NCI-H2196 treated with DMSO at 0.1 percent for 48 hours (cell line): ENCODE measurements around the gene GGTLC2.
"Not testable (repeated sequence)": the region's sequence is repeated elsewhere in the genome, so short reads cannot be mapped to it uniquely, and the experiment has no call there.

ENCODE experiments used
- DNase-seq: peaks from one replicate; lab custom pipeline; 2025; ENCODE audit not compliant: unreplicated experiment; lab: John Stamatoyannopoulos, UW

The GGTLC2 gene

DNA sequence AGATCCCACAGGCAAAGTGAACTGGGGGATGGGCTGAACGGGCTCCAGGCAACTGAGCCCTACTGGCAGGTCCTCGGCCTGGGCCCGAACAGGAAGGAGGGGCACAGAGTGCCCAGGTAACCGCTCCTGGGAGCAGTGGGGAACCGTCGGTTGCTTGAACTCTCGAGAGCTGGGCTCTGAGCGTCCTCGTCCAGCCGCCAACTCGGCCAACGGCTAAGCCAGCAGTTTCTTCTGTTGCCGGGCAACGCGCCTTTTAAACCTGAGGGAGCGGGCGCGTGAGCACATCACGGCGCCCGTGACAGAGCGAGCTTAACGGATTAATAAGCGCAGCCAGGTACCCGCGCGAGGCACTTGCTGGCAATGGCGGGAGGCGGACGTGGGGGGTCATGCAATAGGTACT is at the start of gene GGTLC2:
Gene GGTLC2 (plus strand): TSS at position 301 of the 400 bp plus-strand sequence. CDS start 1,732 bp downstream, outside the sequence.
- DNase-seq = not testable (repeated sequence)

DNA sequence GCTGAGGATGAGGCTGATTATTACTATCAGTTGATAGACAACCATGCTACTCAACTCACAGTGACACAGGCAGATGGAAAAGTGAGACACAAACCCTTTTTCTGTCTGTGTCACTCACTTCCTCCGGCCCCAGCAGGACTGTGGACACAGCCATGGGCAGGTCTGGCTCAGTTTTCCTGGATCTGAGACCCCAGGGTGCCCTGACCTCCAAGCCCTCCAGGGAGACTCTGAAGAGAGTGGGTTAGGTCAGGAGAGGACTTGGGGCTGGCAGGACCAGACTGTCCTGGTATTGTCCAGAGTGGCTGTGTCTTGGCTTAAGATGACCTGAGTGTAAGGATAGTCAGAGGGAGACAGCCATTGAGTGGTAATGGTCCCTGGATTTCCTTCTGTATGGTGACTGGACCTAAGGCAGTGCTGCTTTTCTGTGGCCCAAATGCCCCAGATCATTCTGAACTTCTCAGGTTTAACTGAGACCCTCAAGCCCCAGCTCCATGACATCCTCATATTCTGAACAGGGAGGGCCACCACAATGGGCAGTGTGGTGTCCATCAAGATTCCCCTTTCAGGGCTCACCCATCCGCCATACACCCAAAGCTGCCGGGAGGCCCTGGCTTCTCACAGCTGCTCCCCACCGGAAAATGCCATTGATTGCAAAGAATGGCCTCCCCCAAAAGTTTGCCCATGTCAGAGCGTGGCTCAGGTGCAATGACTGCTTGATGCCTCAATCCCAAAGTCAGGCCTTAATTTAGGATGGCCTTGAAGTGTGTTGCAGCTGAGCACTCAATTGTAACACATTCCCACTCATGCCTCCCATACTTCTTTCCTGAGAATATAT is 49.2 kb upstream of the GGTLC2 start:
- no peak for DNase-seq

- no peak for DNase-seq
These were observed 46.3 kb upstream of the GGTLC2 start for GRCh38 chr22:22598144-22598543.

GRCh38 chr22:22599248-22599647 is 45.2 kb upstream of the GGTLC2 start:
- DNase-seq = no peak

DNA sequence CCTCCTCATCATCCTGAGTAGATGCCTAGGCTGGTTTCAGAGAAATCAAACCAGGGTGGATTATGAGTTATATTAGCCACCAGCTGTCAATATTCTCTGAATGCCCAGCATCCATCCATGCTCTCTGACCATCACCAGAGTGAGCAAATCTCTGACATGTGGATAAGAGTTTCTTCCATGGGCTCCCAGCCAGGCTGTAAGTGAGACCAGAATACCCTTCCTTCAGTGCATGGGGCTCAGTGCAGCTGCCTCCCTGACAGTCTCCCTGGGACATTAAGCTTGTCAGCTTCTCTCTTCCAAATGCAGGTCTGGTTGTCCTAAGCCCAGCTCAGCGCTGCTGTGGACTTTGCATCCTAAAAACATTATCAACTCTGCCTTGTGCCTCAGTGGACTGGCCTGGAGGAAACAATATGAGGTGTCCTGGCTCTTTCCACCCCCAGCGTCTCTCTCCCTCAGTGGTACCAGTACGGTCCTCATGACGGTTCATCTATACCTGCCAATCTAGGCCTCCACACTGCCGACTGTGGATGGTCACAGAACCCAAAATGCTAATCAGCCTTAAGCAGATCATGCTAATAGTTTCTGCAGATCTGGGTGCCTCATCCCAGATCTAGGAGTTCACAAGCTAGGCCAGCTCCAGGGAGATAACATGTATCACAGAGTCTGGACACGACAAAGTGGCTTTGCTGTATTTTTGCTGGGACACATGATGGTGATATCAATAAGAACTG is 43.7 kb upstream of the GGTLC2 start:
- no peak for DNase-seq

DNA sequence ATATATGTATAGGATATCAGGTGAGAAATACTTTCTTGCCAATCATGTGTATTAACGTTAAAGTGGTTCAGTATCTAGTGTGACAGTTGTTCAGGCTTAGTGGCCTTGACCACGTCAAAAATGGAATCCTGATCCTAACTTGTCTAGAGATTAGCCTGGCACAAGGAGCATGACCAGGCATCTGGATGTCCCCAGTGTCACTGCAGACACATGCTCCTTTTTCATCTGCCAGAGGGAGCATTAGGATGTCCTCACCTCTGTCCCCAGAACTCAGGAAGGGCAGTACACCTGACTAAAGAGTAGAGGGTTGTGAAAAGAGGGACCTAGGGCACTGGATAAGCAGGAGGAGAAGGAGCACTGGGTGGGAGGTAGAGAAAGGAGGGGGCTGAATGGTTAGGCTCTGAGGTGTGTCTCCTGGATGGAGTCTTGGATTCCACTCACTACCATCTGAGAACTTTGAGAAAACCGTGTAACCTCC is 40.9 kb upstream of the GGTLC2 start:
- no peak for DNase-seq

DNA sequence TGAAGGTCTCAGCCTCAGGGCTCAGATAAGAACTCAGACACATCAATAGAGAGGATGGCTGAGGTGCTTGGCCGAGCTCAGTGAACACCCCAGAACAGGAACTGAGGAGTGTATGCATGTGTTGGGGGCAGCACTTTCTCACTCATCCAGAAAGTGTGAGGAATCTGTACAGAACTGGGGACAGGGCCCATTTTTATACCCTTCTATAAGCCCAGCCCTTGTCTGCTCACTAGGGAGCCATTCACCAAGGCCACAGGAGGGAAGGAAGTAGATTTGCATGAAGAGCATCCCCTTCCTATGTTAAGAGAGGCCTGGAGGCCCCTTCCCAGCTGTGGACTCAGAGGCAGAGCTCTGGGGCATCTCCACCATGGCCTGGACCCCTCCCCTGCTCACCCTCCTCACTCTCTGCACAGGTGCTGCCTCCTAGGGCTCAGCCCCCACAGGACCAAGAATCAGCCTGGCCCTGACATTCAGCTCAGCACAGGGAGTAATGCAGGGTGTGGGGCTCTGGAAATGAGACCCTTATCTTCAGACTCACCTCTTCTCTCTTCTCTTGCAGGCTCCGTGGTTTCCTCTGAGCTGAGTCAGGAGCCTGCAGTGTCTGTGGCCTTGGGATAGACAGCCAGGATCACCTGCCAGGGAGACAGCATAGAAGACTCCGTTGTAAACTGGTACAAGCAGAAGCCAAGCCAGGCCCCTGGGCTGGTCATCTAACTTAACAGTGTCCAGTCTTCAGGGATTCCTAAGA is 39.9 kb upstream of the GGTLC2 start:
- DNase-seq = no peak

GRCh38 chr22:22605074-22605404 is 39.4 kb upstream of the GGTLC2 start:
- DNase-seq = no peak

DNA sequence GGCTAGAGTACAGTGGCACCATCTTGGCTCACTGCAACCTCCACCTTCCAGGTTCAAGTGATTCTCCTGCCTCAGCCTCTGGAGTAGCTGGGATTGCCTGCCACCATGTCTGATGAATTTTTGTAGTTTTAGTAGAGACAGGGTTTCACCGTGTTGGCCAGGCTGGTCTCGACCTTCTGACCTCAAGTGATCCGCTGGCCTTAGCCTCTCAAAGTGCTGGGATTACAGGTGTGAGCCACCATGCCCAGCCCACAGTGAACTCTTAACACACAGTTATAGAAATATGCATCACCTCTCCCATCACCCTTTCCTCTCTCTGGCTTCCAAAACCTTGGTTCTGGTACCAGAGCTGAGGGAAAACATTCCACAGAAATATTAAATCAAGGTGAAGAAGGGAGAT is 36.4 kb upstream of the GGTLC2 start:
- not testable (repeated sequence) for DNase-seq

GRCh38 chr22:22609291-22609690 is 35.1 kb upstream of the GGTLC2 start:
- DNase-seq = no peak

DNA sequence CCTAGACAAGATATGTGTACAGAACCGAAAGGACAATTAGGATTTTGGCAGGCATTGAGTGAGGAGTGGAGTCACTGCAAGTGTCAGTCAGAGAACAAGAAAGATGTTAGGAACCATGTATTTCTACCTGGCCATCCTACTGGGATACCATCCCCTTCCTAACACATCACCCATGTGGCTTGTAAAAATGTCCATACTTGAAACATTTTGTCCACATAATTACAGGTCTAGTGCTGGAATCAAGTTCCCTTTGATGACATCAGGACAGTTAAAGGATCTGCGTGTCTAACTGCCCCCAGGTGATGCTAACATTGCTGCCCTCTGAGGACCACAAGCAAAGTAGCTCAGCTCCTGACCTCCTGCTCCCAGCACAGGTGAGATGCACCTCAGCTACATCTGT is 31.9 kb upstream of the GGTLC2 start:
- DNase-seq = no peak

DNA sequence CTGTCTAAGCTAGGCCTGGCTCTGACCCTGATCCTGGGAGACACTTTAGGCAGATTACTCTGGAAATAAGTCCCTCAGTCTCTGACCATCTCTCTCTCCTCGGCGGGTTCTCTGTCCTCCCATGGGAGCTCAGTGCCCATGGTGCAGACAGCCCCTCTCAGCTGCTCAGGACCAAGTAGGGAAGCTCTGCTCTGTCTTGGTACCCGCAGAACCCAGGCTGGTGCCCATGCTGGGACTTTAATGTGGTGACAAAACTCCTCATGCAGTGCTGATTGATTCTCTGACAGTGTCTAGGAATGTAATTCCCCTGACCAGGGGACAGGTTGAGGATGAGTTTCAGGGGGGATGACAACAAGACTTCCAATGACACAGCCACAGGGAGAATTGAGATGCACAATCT is 30.3 kb upstream of the GGTLC2 start:
- DNase-seq = no peak

- DNase-seq = no peak
These were observed 27.8 kb upstream of the GGTLC2 start for GRCh38 chr22:22616636-22617035.

DNA sequence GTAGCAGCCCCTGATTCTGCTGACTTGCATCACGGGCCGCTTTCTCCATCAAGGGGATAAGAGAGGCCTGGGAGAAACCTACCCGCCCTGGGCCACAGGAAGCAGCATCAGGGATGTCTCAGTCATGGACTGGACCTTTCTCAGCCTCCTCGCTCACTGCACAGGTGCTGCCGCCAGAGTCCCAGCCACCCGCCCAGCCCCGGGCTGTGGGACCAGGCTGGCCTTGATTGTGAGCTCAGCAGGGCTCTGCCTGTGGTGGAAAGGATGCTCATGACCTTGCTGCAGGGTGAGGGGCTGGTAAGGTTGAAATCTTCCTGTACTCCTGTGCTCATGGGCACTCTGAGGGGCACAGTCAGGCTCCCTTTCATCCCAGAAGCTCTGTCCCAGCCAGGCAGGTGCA is 26.0 kb upstream of the GGTLC2 start:
- DNase-seq = no peak

DNA sequence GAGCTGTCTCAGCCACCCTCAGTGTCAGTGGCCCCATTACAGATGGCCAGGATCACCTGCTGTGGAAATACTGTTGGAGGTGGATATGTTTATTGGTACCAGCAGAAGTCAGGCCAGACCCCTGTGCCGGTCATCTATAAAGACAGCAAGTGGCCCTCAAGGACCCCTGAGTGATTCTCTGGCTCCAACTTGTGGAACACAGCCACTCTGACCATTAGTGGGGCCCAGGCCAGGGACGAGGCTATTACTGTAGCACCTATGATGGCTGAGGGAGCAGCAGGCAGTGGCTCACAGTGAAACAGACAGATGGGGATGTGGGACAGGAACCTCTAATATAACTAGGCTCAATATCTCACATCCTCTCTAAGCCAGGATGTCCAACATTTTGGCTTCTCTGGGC is 25.5 kb upstream of the GGTLC2 start:
- no peak for DNase-seq

- DNase-seq = no peak
These were observed 24.5 kb upstream of the GGTLC2 start for GRCh38 chr22:22619765-22620414.

DNA sequence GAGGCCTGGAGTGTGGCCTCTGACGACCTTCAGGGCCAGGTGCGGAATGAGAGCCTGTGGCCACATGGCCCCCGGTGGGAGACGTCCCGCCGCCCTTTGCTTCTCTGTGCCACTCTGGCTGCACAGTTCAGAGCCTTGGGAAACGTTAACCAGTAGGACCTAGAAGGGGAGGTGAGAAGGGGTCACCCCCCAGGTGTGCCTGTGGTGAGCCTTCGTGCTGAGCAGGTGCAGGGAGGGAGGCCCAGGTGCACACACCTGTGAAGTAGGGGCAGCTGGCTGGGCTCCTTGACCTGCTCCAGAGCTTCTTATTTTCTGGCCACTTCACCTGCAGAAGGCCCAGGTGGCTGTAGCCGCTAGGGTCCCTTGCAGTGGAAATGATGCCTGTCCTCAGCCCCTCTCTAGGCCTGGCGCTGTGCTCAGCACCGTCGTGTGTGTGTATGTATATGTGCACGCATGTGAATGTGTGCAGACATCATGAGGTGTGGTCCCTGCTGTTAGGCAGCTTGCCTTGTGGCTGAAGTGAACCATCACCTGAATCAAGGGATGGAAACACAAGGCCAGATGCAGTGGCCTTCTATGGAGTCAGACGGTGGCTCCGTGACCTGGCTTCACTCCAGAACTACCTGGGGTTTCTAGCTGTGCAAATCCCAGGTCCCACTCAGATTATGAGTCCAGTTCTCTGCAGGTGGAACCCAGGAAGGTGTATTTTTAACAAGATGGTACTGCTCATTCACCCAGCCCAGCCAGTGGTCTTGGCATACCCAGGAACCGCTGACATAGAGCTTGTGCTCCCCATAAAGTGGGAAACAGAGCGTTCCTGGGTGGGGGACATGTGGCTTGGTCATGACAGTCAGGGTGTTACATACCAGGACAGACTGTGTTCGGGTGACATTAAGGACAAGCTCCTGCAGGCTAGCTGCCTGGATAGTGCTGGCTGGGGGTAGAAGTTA is 15.6 kb upstream of the GGTLC2 start:
- DNase-seq = not testable (repeated sequence)

DNA sequence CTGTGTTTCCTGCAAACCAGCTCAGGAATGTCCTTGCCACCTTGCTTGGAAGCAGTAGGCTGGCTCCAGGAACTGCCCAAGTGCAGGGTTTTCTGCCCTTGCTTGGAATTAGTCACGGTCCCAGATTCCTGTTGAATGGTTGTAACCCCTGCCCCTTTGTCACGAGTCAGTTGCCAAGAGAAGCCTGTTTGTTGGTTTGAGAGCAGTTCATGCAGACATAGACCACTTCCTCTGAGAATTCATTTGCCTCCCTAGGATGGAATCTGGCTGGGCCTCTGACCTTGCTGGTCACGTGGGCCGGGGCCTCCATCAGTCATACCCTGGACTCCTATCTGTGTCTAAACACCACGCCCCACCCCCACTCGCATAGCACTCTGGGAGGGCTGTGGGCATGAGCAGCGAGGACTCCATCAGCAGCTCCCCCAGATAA is 13.2 kb upstream of the GGTLC2 start:
- not testable (repeated sequence) for DNase-seq

DNA sequence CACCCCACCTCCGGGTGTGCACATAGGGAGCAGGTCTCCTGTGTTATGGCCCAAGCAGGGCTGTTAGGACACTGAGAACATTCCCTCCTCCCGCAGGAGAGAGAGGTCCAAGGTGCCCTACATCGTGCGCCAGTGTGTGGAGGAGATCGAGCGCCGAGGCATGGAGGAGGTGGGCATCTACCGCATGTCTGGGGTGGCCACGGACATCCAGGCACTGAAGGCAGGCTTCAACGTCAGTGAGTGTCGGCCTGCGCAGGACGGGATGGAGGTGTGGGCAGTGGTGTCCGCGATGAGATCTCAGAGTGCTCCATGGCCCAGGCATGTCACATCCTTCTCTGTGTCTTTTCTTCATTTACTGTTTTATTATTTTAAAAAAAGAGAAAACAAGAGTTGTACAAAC is 12.2 kb upstream of the GGTLC2 start:
- not testable (repeated sequence) for DNase-seq

GRCh38 chr22:22633533-22633932 is 10.9 kb upstream of the GGTLC2 start:
- DNase-seq = not testable (repeated sequence)
